H9 (cell line): ENCODE data around the gene DUSP11. TPM values are rescaled to one million over a fixed set of nuclear protein-coding genes. Genes with fewer than 3 reads are reported as not detected.
"Not testable (repeated sequence)": the region's sequence is repeated elsewhere in the genome, so short reads cannot be mapped to it uniquely, and the experiment has no call there.

Source experiments
- DNase-seq: peaks from one replicate; pipeline ENCODE4 v3.0.0-alpha.2; 2017
- H2AFZ ChIP-seq: one replicate; pipeline ENCODE4 v1.6.1; 2013; ENCODE audit warnings: mild to moderate bottlenecking, low read length, control low read depth, moderate library complexity
- H2AK5ac ChIP-seq: 2 replicates; pipeline ENCODE4 v1.6.1; 2013; ENCODE audit warnings: low read length, control low read depth, mixed read lengths; ENCODE audit not compliant: insufficient read length
- H2BK120ac ChIP-seq: one replicate; pipeline ENCODE4 v1.6.1; 2013; ENCODE audit warnings: low read depth, mild to moderate bottlenecking, low read length, control low read depth, inconsistent platforms; ENCODE audit not compliant: poor library complexity, severe bottlenecking
- H2BK12ac ChIP-seq: 2 replicates; pipeline ENCODE4 v1.6.1; 2013; ENCODE audit warnings: low read length, control low read depth, mixed read lengths, low read depth; ENCODE audit not compliant: insufficient read length
- H2BK15ac ChIP-seq: 2 replicates; pipeline ENCODE4 v1.6.1; 2013; ENCODE audit warnings: low read depth, low read length, control low read depth
- H2BK20ac ChIP-seq: one replicate; pipeline ENCODE4 v1.6.1; 2013; ENCODE audit warnings: low read depth, mild to moderate bottlenecking, low read length, control low read depth, inconsistent platforms; ENCODE audit not compliant: poor library complexity, severe bottlenecking
- H2BK5ac ChIP-seq: 2 replicates; pipeline ENCODE4 v1.6.1; 2013; ENCODE audit warnings: low read length, control low read depth, mixed read lengths; ENCODE audit not compliant: insufficient read length
- H3K14ac ChIP-seq: 2 replicates; pipeline ENCODE4 v1.6.1; 2013; ENCODE audit warnings: low read length, control low read depth; ENCODE audit not compliant: insufficient read depth
- H3K18ac ChIP-seq: 2 replicates; pipeline ENCODE4 v1.6.1; 2013; ENCODE audit warnings: low read depth, mild to moderate bottlenecking, mixed read lengths, low read length, control low read depth; ENCODE audit not compliant: insufficient read length
- H3K23ac ChIP-seq: 2 replicates; pipeline ENCODE4 v1.6.1; 2013; ENCODE audit warnings: low read length, control low read depth, mixed read lengths, low read depth; ENCODE audit not compliant: insufficient read length
- H3K23me2 ChIP-seq: 2 replicates; pipeline ENCODE4 v1.6.1; 2013; ENCODE audit warnings: low read depth, mild to moderate bottlenecking, mixed read lengths, low read length, control low read depth; ENCODE audit not compliant: insufficient read length, poor library complexity, severe bottlenecking
- H3K27ac ChIP-seq: 2 replicates; pipeline ENCODE4 v1.5.1; 2013; ENCODE audit warnings: low read length, control low read depth, mixed read lengths, low read depth; ENCODE audit not compliant: insufficient read length
- H3K27me3 ChIP-seq: 2 replicates; pipeline ENCODE4 v1.6.1; 2013; ENCODE audit warnings: low read length, control low read depth, inconsistent platforms; ENCODE audit not compliant: insufficient read depth
- H3K4ac ChIP-seq: 2 replicates; pipeline ENCODE4 v1.6.1; 2013; ENCODE audit warnings: low read depth, mild to moderate bottlenecking, control low read depth, inconsistent platforms, low read length, moderate library complexity
- H3K4me1 ChIP-seq: 2 replicates; pipeline ENCODE4 v1.6.1; 2013; ENCODE audit warnings: low read length, control low read depth, inconsistent platforms; ENCODE audit not compliant: insufficient read depth
- H3K4me2 ChIP-seq: 2 replicates; pipeline ENCODE4 v1.6.1; 2013; ENCODE audit warnings: low read length, control low read depth, mixed read lengths; ENCODE audit not compliant: insufficient read length, insufficient read depth
- H3K56ac ChIP-seq: 2 replicates; pipeline ENCODE4 v1.6.1; 2013; ENCODE audit warnings: low read depth, mild to moderate bottlenecking, mixed read lengths, low read length, control low read depth; ENCODE audit not compliant: insufficient read length
- H3K79me1 ChIP-seq: 2 replicates; pipeline ENCODE4 v1.6.1; 2013; ENCODE audit warnings: low read depth, mild to moderate bottlenecking, moderate library complexity, low read length, control low read depth, inconsistent platforms; ENCODE audit not compliant: insufficient read depth, poor library complexity, severe bottlenecking
- H3K79me2 ChIP-seq: 2 replicates; pipeline ENCODE4 v1.6.1; 2013; ENCODE audit warnings: low read length, control low read depth, inconsistent platforms; ENCODE audit not compliant: insufficient read depth
- H3K9ac ChIP-seq: 2 replicates; pipeline ENCODE4 v1.6.1; 2013; ENCODE audit warnings: low read length, control low read depth, mixed read lengths; ENCODE audit not compliant: insufficient read length; ENCODE audit errors: extremely low read depth
- H3K9me3 ChIP-seq: one replicate; pipeline ENCODE4 v1.6.1; 2013; ENCODE audit warnings: low read depth, low read length, inconsistent platforms; ENCODE audit not compliant: control insufficient read depth
- H3T11ph ChIP-seq: one replicate; pipeline ENCODE4 v1.6.1; 2013; ENCODE audit warnings: mild to moderate bottlenecking, low read length, control low read depth, inconsistent platforms
- H4K20me1 ChIP-seq: one replicate; pipeline ENCODE4 v1.6.1; 2013; ENCODE audit not compliant: control insufficient read depth, insufficient read length, insufficient read depth
- H4K5ac ChIP-seq: 2 replicates; pipeline ENCODE4 v1.6.1; 2013; ENCODE audit warnings: low read depth, mild to moderate bottlenecking, mixed read lengths, low read length, control low read depth; ENCODE audit not compliant: insufficient read length
- H4K8ac ChIP-seq: replicated peaks from 2 replicates; pipeline ENCODE4 v1.6.1; 2013; ENCODE audit warnings: low read length, control low read depth, mixed read lengths, low read depth; ENCODE audit not compliant: insufficient read length
- H4K91ac ChIP-seq: 2 replicates; pipeline ENCODE4 v1.6.1; 2013; ENCODE audit warnings: low read depth, mild to moderate bottlenecking, moderate library complexity, mixed read lengths, low read length, control low read depth; ENCODE audit not compliant: insufficient read length
- H3K27ac Mint-ChIP-seq, 3 experiments: 2 replicates in 2 of 3; 3 replicates in 1 of 3; pipeline ENCODE4 v1.8.0; 2020 to 2021; ENCODE audit warnings: mixed read lengths in 3 of 3, mild to moderate bottlenecking in 1 of 3, moderate library complexity in 1 of 3
- H3K27me3 Mint-ChIP-seq: 2 replicates; pipeline ENCODE4 v1.8.0; 2021; ENCODE audit warnings: low read depth, mild to moderate bottlenecking, moderate library complexity, mixed read lengths
- H3K36me3 Mint-ChIP-seq, 3 experiments: 2 replicates in 2 of 3; 3 replicates in 1 of 3; pipeline ENCODE4 v1.8.0; 2020 to 2021; ENCODE audit warnings: low read depth in 3 of 3, mixed read lengths in 3 of 3; ENCODE audit not compliant: insufficient read depth in 1 of 3
- H3K4me1 Mint-ChIP-seq, 2 experiments: 2 replicates each; pipeline ENCODE4 v1.8.0; 2020; ENCODE audit warnings: mixed read lengths in 2 of 2
- H3K4me3 Mint-ChIP-seq, 2 experiments: 2 replicates in 1 of 2; 3 replicates in 1 of 2; pipeline ENCODE4 v1.8.0; 2020 to 2021; ENCODE audit warnings: mild to moderate bottlenecking in 2 of 2, mixed read lengths in 2 of 2, moderate library complexity in 1 of 2
- H3K9me3 Mint-ChIP-seq, 2 experiments: 2 replicates in 1 of 2; 3 replicates in 1 of 2; pipeline ENCODE4 v1.8.0; 2020; ENCODE audit warnings: mild to moderate bottlenecking in 2 of 2, mixed read lengths in 2 of 2, moderate library complexity in 1 of 2
- CTCF ChIP-seq: fragments of 200-600 bp; sonication (generic); conservative IDR thresholded peaks from 3 replicates; pipeline ENCODE4 v1.8.0; 2021; ENCODE audit warnings: antibody characterized with exemption, mild to moderate bottlenecking
- WGBS: extraction: QIAGEN DNeasy Blood & Tissue Kit; methylation state at CpG from one replicate; pipeline ENCODE4 v1.1.7; 2013; ENCODE audit warnings: missing lambda C conversion rate, low lambda C conversion rate, mixed read lengths; ENCODE audit not compliant: insufficient read length; ENCODE audit errors: extremely low coverage; 5-methylcytosine and 5-hydroxymethylcytosine counted together
- total RNA-seq: library from RNA; stranded (reverse); gene quantifications from 2 replicates; pipeline ENCODE4 v1.2.1, GENCODE V29; 2021

The DUSP11 gene
- total RNA-seq, 1 experiment from 2014 or later: 21.4 TPM

DNA sequence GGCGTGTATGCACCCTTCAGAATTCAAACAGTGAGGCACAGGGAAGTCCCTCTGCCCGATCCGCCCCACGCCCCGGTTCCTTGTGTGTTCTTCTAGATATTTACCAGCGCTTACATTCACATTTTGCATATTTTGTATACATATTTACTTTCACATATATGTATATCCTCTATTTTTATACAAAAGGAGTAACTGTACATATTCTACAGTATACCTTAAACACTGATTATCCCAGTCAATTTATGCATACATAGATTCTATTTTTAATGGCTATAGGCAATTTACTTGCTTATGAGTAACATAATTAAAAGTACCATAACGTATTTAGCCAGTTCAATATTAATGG is 307 bp upstream of the DUSP11 start:
- Mint-ChIP-seq H3K4me3 (peak overlapping the region; percentile 99), H3K27ac (peak overlapping the region in 1 of 3 experiments; percentile 77; a peak in 1 of 7 replicates), H3K27me3 (no peaks in the 10 kb centered on the region; the same call in 1 of the 2 replicates), H3K9me3 (no peaks in the 10 kb centered on the region), H3K36me3 (peaks cover 4 to 27% (median 18%) of the 10 kb centered on the region in 3 experiments; a peak in 6 of 7 replicates), H3K4me1 (peaks cover 9% of the 10 kb centered on the region in 2 experiments)
- H3K23me2 ChIP-seq: peaks cover 4% of the 10 kb centered on the region
- no peak overlapping the region for H2BK20ac ChIP-seq
- no peak overlapping the region for H2BK120ac ChIP-seq
- no peak overlapping the region for H3K4ac ChIP-seq
- peak overlapping the region; percentile 94 for H3K4me2 ChIP-seq
- H3K9me3 ChIP-seq: no peaks in the 10 kb centered on the region
- H3K4me1 ChIP-seq: no peaks in the 10 kb centered on the region
- no peak overlapping the region for H2AK5ac ChIP-seq
- no peak overlapping the region for H2BK12ac ChIP-seq
- H3K79me1 ChIP-seq: no peaks in the 10 kb centered on the region
- no peaks in the 10 kb centered on the region for H3K27me3 ChIP-seq
- H3K14ac ChIP-seq: no peak overlapping the region
- no peak for TF ChIP-seq CTCF
- H4K91ac ChIP-seq: no peak overlapping the region
- no peak overlapping the region for H3K18ac ChIP-seq
- no peak overlapping the region for H4K8ac ChIP-seq
- no peak overlapping the region for H2BK15ac ChIP-seq
- H3K56ac ChIP-seq: no peak overlapping the region
- no peak overlapping the region for H2AFZ ChIP-seq
- no peaks in the 10 kb centered on the region; the same call in 1 of the 2 replicates for H3K79me2 ChIP-seq
- no peak overlapping the region for H3K27ac ChIP-seq
- WGBS: no CpG with 5 or more reads among the region's 7 CpGs
- no peak for DNase-seq
- no peak overlapping the region for H2BK5ac ChIP-seq
- H3K9ac ChIP-seq: no peak overlapping the region
- H4K20me1 ChIP-seq: no peaks in the 10 kb centered on the region
- H3T11ph ChIP-seq: no peak overlapping the region
- H4K5ac ChIP-seq: no peak overlapping the region
- H3K23ac ChIP-seq: no peak overlapping the region

DNA sequence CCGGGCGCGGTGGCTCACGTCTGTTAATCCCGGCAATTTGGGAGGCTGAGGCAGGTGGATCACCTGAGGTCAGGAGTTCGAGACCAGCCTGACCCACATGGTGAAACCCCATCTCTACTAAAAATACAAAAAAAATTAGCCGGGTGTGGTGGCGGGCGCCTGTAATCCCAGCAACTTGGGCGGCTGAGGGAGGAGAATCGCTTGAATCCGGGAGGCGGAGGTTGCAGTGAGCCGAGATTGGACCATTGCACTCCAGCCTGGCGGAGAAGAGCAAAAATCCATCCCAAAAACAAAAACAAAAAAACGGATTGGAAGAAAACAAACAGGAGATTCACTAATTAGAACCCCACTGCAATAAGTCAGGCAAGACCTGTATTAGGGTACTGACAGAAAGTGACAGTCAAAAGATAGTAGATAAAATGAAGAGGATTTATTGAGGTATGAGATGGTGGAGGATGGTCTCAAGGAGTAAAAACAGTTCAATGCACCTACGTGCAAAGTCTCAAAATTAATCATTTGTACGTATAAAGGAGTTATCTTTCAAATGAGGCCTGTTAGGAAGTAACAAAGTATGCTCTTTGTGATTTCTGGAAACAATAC is 936 bp downstream of the DUSP11 start:
- H2AFZ ChIP-seq, H3K79me1 ChIP-seq, H4K8ac ChIP-seq, H2BK12ac ChIP-seq, H3K4me1 ChIP-seq, H4K91ac ChIP-seq, H2BK15ac ChIP-seq, H3K4me1 Mint-ChIP-seq, H4K20me1 ChIP-seq, H3K27me3 ChIP-seq, H3K56ac ChIP-seq, H2BK120ac ChIP-seq, H3K9me3 ChIP-seq, H3K23me2 ChIP-seq, H3K27me3 Mint-ChIP-seq, H2BK20ac ChIP-seq, H3K18ac ChIP-seq, H3K27ac ChIP-seq, H3K23ac ChIP-seq, H3K14ac ChIP-seq, H3T11ph ChIP-seq, H2BK5ac ChIP-seq, H3K4ac ChIP-seq, H3K9me3 Mint-ChIP-seq, H3K79me2 ChIP-seq, H4K5ac ChIP-seq, DNase-seq, H2AK5ac ChIP-seq: not testable (repeated sequence)
- peaks cover 12 to 38% (median 29%) of the 10 kb centered on the region in 3 experiments; a peak in 6 of 7 replicates for H3K36me3 Mint-ChIP-seq
- H3K4me2 ChIP-seq: peak overlapping the region; percentile 94
- no CpG with 5 or more reads among the region's 18 CpGs for WGBS
- peak overlapping the region; percentile 99 for H3K4me3 Mint-ChIP-seq
- peak overlapping the region; percentile 93 for H3K9ac ChIP-seq
- H3K27ac Mint-ChIP-seq: peak overlapping the region in 1 of 3 experiments; percentile 99; a peak in 2 of 7 replicates
